NCI-H146 (cell line): ENCODE data around the gene TMEM154.

Experiments
- DNase-seq: peaks from one replicate; lab custom pipeline; 2025; lab: John Stamatoyannopoulos, UW

TMEM154 gene

DNA sequence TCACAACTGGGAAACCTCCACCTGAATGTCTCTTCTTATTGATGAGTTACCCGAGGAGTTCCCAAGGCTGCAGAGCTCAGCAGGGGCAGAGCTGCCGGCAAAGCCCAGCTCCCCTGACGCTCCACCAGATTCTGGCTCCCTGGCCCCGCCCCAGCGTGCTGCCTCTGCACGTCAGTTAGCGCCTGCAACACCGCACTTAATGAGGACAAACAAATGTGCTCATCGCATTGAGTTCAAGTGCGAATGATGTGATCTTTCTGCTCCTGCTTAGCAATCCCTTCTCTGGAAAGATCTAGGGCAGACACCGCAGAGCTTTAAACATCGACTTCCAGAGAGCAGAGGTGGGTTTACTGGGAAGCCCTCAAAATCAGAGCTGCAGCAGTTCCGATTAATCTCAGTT is 88.4 kb downstream of the TMEM154 start:
- DNase-seq: peak; percentile 45

DNA sequence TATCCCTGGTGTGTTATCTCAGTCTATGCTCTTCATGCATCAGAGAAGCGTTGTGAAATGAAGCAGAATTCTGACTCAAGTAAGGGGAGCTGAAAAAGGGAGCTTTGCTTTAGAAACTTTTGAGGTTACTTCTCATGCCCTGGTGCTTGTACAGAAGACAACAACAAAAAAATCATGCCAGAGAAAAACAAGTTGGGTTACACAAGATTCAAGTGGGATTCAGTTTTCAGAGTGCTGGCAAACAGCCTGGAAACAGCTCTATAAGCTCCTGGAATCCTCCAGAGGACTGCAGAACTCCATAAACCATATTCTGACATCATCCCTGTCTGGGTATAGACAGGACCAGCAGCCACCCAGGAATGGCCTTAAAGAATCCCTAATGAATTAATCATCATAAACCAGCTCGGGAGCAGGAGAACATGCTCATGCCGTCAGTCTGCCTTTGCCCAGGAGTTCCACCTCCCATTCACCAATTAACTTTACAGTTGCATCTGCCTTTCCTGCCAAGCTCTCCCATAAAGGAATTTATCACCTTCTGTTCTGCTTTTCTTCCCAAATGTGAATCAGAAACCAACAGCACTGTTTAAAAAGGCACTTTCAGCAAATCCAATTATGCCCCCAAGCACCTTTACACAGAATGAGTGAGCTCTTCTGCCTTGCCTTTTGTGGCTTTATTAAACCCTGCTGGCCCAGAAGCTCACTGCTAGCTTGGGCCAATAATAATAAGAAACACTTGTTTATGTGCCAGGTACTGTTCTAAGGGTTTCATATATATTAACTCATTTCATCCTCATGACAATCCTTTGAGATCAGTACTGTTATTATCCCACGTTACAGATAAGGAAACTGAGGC is 89.4 kb downstream of the TMEM154 start:
- DNase-seq: no peak

- DNase-seq: no peak
Observed at GRCh38 chr4:152588869-152589268, 90.9 kb downstream of the TMEM154 start.

DNA sequence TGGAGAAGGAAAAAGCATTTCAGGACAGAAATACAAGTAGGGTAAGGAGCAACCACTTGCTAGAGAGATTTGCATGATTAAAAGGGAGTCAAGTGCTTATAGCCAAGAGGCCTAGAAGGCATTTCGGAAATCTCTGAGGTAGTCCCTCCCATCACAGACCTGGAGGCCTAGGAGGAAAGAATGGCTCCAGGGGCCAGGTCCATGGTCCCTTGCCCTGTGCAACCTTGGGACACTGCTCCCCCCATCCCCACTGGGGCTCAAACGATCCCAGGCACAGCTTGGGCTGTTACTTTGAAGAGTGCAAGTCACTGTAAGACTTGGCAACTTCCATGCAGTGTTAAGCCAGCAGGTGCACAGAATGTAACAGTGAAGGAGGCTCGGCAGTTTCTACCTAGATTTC is 92.7 kb downstream of the TMEM154 start:
- no peak for DNase-seq

- no peak for DNase-seq
Observed at GRCh38 chr4:152586668-152587067, 93.1 kb downstream of the TMEM154 start.

DNA sequence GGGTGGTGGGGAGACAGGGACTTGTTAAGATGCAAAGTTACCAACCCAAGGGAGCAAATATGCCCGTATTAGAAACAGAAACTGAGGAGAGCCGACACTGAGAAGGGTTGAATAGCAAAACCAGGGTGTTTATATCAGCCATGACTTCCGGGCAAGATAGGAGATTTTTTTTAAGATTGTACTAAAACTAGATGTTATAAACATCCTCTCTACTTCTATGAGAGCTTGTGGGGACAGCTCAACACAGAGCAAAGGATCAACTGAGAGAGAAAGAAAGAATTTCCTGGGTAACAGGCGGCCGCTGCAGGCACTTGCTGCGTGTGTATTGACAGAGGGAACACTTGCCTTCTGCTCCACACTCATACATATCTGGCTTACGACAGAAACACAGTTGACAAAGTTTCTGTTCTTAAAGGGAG is 94.8 kb downstream of the TMEM154 start:
- no peak for DNase-seq

GRCh38 chr4:152581536-152582160 is 98.1 kb downstream of the TMEM154 start:
- no peak for DNase-seq

- no peak for DNase-seq
Observed at GRCh38 chr4:152579916-152580315, 99.9 kb downstream of the TMEM154 start.

- DNase-seq: no peak
Observed at GRCh38 chr4:152579107-152579764, 100.6 kb downstream of the TMEM154 start.

GRCh38 chr4:152578670-152579069 is 101.1 kb downstream of the TMEM154 start:
- no peak for DNase-seq

- DNase-seq: no peak
Observed at GRCh38 chr4:152577708-152578396, 101.9 kb downstream of the TMEM154 start.

DNA sequence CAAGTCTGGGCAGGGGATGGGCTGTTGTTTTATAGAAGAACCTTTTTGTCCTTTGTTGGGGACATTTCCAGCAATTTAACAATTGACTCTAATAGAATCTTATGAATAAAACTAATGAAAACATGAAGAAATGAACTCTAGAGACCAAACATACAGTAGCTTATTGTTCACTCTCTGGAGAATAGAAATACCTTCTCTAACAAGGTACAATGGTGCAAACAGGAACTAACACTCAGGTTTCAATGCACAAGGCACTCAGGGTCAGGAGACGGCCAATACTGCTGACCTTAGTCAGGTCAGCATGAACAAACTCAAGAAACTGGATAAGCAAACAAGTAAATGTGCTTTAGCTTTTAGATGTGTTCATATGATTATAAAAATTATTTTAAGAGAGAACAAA is 104.3 kb downstream of the TMEM154 start:
- DNase-seq: no peak

DNA sequence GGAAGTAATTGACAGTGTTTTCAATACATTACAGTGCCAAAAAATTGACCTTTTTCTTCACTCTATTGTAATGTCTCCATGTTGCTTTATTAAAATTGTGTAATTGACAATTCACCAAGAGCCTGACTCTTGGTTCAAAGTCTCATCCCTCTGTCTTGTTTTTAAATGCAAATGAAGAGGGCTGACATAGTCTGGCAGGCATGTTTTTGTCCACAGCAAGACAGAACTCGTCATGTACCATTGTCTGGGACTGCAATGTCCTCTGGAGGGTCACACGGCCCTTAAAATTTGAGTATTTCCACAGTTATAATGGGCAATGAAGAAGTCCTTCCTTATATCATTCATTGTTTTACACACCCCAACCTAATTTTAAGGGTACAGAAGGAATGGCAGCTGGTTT is 105.9 kb downstream of the TMEM154 start:
- DNase-seq: no peak

GRCh38 chr4:152572417-152573086 is 107.2 kb downstream of the TMEM154 start:
- DNase-seq: no peak

- DNase-seq: no peak
Observed at GRCh38 chr4:152571770-152572169, 108.0 kb downstream of the TMEM154 start.

GRCh38 chr4:152571296-152571695 is 108.5 kb downstream of the TMEM154 start:
- no peak for DNase-seq
